HepG2 (cell line): ENCODE data around the gene PRRG3.

Source experiments
- AHR ChIP-seq: IDR thresholded peaks from 2 replicates; pipeline ENCODE4 v1.6.1; 2018; ENCODE audit warnings: missing genetic modification reagents, missing compliant biosample characterization
- CEBPB ChIP-seq: IDR thresholded peaks from 2 replicates; pipeline ENCODE4 v1.6.1; 2011; ENCODE audit warnings: low read depth, low read length, improper control_type of control experiment, borderline replicate concordance
- CTCF ChIP-seq: sonication (generic); formaldehyde crosslinking; IDR thresholded peaks from 2 replicates; pipeline ENCODE4 v1.5.0; 2020; ENCODE audit warnings: mild to moderate bottlenecking, missing genetic modification reagents, moderate library complexity
- ETV5 ChIP-seq: IDR thresholded peaks from 2 replicates; pipeline ENCODE4 v1.6.1; 2018; ENCODE audit warnings: missing biosample characterization, missing genetic modification reagents, inconsistent platforms, borderline replicate concordance
- HNRNPH1 ChIP-seq: fragments of 200-400 bp; formaldehyde crosslinking; optimal IDR thresholded peaks from 2 replicates; pipeline ENCODE3; 2017; ENCODE audit warnings: mild to moderate bottlenecking, low read depth, low read length
- KDM5B ChIP-seq: sonication (generic); formaldehyde crosslinking; IDR thresholded peaks from 2 replicates; pipeline ENCODE4 v1.4.0; 2020; ENCODE audit warnings: missing genetic modification reagents, mild to moderate bottlenecking, borderline replicate concordance
- KLF16 ChIP-seq, 2 experiments: sonication (generic) in 1 of 2; formaldehyde crosslinking in 1 of 2; IDR thresholded peaks; 2 replicates each; pipeline versions ENCODE4 v1.6.1 to v1.8.0; 2016 to 2023; ENCODE audit warnings: missing genetic modification reagents in 2 of 2, missing compliant biosample characterization in 1 of 2
- POLR2A ChIP-seq, 2 experiments: IDR thresholded peaks; 2 replicates each; pipeline ENCODE4 v1.6.1; 2011; ENCODE audit warnings: low read depth in 2 of 2, low read length in 2 of 2, mild to moderate bottlenecking in 1 of 2, moderate library complexity in 1 of 2; ENCODE audit not compliant: insufficient read depth in 1 of 2
- POLR2AphosphoS2 ChIP-seq: IDR thresholded peaks from 2 replicates; pipeline ENCODE4 v1.6.1; 2011; ENCODE audit warnings: low read depth, low read length, improper control_type of control experiment
- SRSF1 ChIP-seq: fragments of 200-400 bp; formaldehyde crosslinking; optimal IDR thresholded peaks from 2 replicates; pipeline ENCODE3; 2017; ENCODE audit warnings: mild to moderate bottlenecking, low read depth, low read length, moderate library complexity
- TF ChIP-seq, protein P1 (sequence below): sonication (generic); formaldehyde crosslinking; IDR thresholded peaks from 2 replicates; pipeline ENCODE4 v1.4.0; 2020; ENCODE audit warnings: mild to moderate bottlenecking, missing genetic modification reagents

GRCh38 chrX:151727346-151727745 is 32.1 kb downstream of the PRRG3 start:
- TF ChIP-seq CEBPB (no peak), CTCF (CRISPR knock-in tag) (no peak), POLR2A (IDR thresholded peaks at IDR 0.05; ENCODE audit: insufficient read depth in 1 of 2, low read depth in 2 of 2, low read length in 2 of 2) (no peak), AHR (CRISPR knock-in tag) (no peak), POLR2AphosphoS2 (no peak), HNRNPH1 (no peak), SRSF1 (no peak), KLF16 (CRISPR knock-in tag; IDR thresholded peaks at IDR 0.05) (no peak), ETV5 (CRISPR knock-in tag) (no peak), KDM5B (CRISPR knock-in tag) (no peak)
- TF ChIP-seq, protein P1, sequence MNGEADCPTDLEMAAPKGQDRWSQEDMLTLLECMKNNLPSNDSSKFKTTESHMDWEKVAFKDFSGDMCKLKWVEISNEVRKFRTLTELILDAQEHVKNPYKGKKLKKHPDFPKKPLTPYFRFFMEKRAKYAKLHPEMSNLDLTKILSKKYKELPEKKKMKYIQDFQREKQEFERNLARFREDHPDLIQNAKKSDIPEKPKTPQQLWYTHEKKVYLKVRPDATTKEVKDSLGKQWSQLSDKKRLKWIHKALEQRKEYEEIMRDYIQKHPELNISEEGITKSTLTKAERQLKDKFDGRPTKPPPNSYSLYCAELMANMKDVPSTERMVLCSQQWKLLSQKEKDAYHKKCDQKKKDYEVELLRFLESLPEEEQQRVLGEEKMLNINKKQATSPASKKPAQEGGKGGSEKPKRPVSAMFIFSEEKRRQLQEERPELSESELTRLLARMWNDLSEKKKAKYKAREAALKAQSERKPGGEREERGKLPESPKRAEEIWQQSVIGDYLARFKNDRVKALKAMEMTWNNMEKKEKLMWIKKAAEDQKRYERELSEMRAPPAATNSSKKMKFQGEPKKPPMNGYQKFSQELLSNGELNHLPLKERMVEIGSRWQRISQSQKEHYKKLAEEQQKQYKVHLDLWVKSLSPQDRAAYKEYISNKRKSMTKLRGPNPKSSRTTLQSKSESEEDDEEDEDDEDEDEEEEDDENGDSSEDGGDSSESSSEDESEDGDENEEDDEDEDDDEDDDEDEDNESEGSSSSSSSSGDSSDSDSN (CRISPR knock-in tag) = no peak
